ENCODE measurements around the gene TRHDE.

- TF ChIP-seq, protein P1, sequence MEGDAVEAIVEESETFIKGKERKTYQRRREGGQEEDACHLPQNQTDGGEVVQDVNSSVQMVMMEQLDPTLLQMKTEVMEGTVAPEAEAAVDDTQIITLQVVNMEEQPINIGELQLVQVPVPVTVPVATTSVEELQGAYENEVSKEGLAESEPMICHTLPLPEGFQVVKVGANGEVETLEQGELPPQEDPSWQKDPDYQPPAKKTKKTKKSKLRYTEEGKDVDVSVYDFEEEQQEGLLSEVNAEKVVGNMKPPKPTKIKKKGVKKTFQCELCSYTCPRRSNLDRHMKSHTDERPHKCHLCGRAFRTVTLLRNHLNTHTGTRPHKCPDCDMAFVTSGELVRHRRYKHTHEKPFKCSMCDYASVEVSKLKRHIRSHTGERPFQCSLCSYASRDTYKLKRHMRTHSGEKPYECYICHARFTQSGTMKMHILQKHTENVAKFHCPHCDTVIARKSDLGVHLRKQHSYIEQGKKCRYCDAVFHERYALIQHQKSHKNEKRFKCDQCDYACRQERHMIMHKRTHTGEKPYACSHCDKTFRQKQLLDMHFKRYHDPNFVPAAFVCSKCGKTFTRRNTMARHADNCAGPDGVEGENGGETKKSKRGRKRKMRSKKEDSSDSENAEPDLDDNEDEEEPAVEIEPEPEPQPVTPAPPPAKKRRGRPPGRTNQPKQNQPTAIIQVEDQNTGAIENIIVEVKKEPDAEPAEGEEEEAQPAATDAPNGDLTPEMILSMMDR (IDR thresholded peaks at IDR 0.05): no peak
- no peak for TF ChIP-seq POLR2A (IDR thresholded peaks at IDR 0.05)
These were observed 407.1 kb downstream of the TRHDE start for GRCh38 chr12:72679147-72679757.
